Lower leg skin (tissue), 3 donors: Measurements from ENCODE around the gene BCAR3.
"Not testable (repeated sequence)": the region's sequence is repeated elsewhere in the genome, so short reads cannot be mapped to it uniquely, and the experiment has no call there.

Source experiments
- CTCF ChIP-seq, 3 donors: fragments of 450-650 bp; IDR thresholded peaks; one replicate each; pipeline ENCODE4 v1.5.1; 2016; ENCODE audit warnings: antibody characterized with exemption in 3 of 3, mild to moderate bottlenecking in 3 of 3, moderate library complexity in 2 of 3
- POLR2A ChIP-seq, 2 donors: fragments of 450-650 bp; IDR thresholded peaks; one replicate each; pipeline ENCODE4 v1.6.1; 2016 to 2017; ENCODE audit warnings: antibody characterized with exemption in 2 of 2, mild to moderate bottlenecking in 1 of 2, moderate library complexity in 1 of 2

GRCh38 chr1:93697566-93697965 lies 15.9 kb upstream of the BCAR3 start:
- TF ChIP-seq CTCF, POLR2A (IDR thresholded peaks at IDR 0.05): not testable (repeated sequence)
